ENCODE measurements around the gene NAV2.

Gene NAV2

GRCh38 chr11:19810852-19811251 lies 98.2 kb downstream of the NAV2 start:
- H3K4me3 ChIP-seq (ENCODE audit: control insufficient read depth, low read depth, low read length) = no peak overlapping the region
- DNase-seq (ENCODE audit: low read depth) = no peak
- TF ChIP-seq CTCF (conservative IDR thresholded peaks at IDR 0.05; ENCODE audit: control insufficient read depth, insufficient read depth, low read depth, low read length) = no peak

- TF ChIP-seq CTCF (conservative IDR thresholded peaks at IDR 0.05; ENCODE audit: control insufficient read depth, insufficient read depth, low read depth, low read length) = no peak
- DNase-seq (ENCODE audit: low read depth) = no peak
- no peak overlapping the region for H3K4me3 ChIP-seq (ENCODE audit: control insufficient read depth, low read depth, low read length)
Measured at GRCh38 chr11:19811380-19811779, 98.7 kb downstream of the NAV2 start.

- no peak for TF ChIP-seq CTCF (conservative IDR thresholded peaks at IDR 0.05; ENCODE audit: control insufficient read depth, insufficient read depth, low read depth, low read length)
- H3K4me3 ChIP-seq (ENCODE audit: control insufficient read depth, low read depth, low read length) = no peak overlapping the region
- DNase-seq (ENCODE audit: low read depth) = no peak
Measured at GRCh38 chr11:19812096-19812495, 99.5 kb downstream of the NAV2 start.

GRCh38 chr11:19812710-19813109 lies 100.1 kb downstream of the NAV2 start:
- H3K4me3 ChIP-seq (ENCODE audit: control insufficient read depth, low read depth, low read length) = no peak overlapping the region
- DNase-seq (ENCODE audit: low read depth) = no peak
- TF ChIP-seq CTCF (conservative IDR thresholded peaks at IDR 0.05; ENCODE audit: control insufficient read depth, insufficient read depth, low read depth, low read length) = no peak

GRCh38 chr11:19813158-19813879 lies 100.7 kb downstream of the NAV2 start:
- no peak for DNase-seq (ENCODE audit: low read depth)
- H3K4me3 ChIP-seq (ENCODE audit: control insufficient read depth, low read depth, low read length) = no peak overlapping the region
- TF ChIP-seq CTCF (conservative IDR thresholded peaks at IDR 0.05; ENCODE audit: control insufficient read depth, insufficient read depth, low read depth, low read length) = no peak

- no peak for TF ChIP-seq CTCF (conservative IDR thresholded peaks at IDR 0.05; ENCODE audit: control insufficient read depth, insufficient read depth, low read depth, low read length)
- DNase-seq (ENCODE audit: low read depth) = no peak
- H3K4me3 ChIP-seq (ENCODE audit: control insufficient read depth, low read depth, low read length) = no peak overlapping the region
Measured at GRCh38 chr11:19814421-19814820, 101.8 kb downstream of the NAV2 start.

- no peak for TF ChIP-seq CTCF (conservative IDR thresholded peaks at IDR 0.05; ENCODE audit: control insufficient read depth, insufficient read depth, low read depth, low read length)
- no peak overlapping the region for H3K4me3 ChIP-seq (ENCODE audit: control insufficient read depth, low read depth, low read length)
- no peak for DNase-seq (ENCODE audit: low read depth)
Measured at GRCh38 chr11:19816040-19816439, 103.4 kb downstream of the NAV2 start.
